Endodermal cell (in vitro differentiated cells): ENCODE results near the gene ABLIM1. TPM values are rescaled to one million over a fixed set of nuclear protein-coding genes. Genes with fewer than 3 reads are reported as not detected.

Experiments
- DNase-seq: peaks from one replicate; pipeline ENCODE4 v3.0.0-alpha.2; 2017
- H3K27ac ChIP-seq: 2 replicates; pipeline ENCODE4 v1.5.1; 2013; ENCODE audit warnings: mild to moderate bottlenecking, low read depth, low read length, moderate library complexity
- H3K27me3 ChIP-seq: 2 replicates; pipeline ENCODE4 v1.6.1; 2013; ENCODE audit warnings: mild to moderate bottlenecking, low read length, moderate library complexity; ENCODE audit not compliant: insufficient read depth, control insufficient read depth, poor library complexity, severe bottlenecking
- H3K36me3 ChIP-seq: 2 replicates; pipeline ENCODE4 v1.7.0; 2013; ENCODE audit warnings: mild to moderate bottlenecking, low read length, moderate library complexity; ENCODE audit not compliant: control insufficient read depth, insufficient read depth
- H3K4me1 ChIP-seq: one replicate; pipeline ENCODE4 v1.7.0; 2013; ENCODE audit warnings: low read length; ENCODE audit not compliant: control insufficient read depth, insufficient read depth
- H3K4me3 ChIP-seq: 2 replicates; pipeline ENCODE4 v1.5.1; 2013; ENCODE audit warnings: mild to moderate bottlenecking, low read length, moderate library complexity
- H3K9ac ChIP-seq: 2 replicates; pipeline ENCODE4 v1.6.1; 2013; ENCODE audit warnings: mild to moderate bottlenecking, low read length, moderate library complexity; ENCODE audit not compliant: poor library complexity, severe bottlenecking; ENCODE audit errors: extremely low read depth
- H3K9me3 ChIP-seq: 2 replicates; pipeline ENCODE4 v1.6.1; 2013; ENCODE audit warnings: mild to moderate bottlenecking, low read length, moderate library complexity; ENCODE audit not compliant: control insufficient read depth
- H3K27ac Mint-ChIP-seq: 2 replicates; pipeline ENCODE4 v1.8.0; 2020; ENCODE audit warnings: mixed read lengths
- H3K27me3 Mint-ChIP-seq: 2 replicates; pipeline ENCODE4 v1.8.0; 2021; ENCODE audit warnings: mild to moderate bottlenecking, mixed read lengths; ENCODE audit not compliant: insufficient read depth
- H3K36me3 Mint-ChIP-seq: 2 replicates; pipeline ENCODE4 v1.8.0; 2020; ENCODE audit warnings: low read depth, mixed read lengths
- H3K4me1 Mint-ChIP-seq: 2 replicates; pipeline ENCODE4 v1.8.0; 2020; ENCODE audit warnings: mixed read lengths
- H3K4me3 Mint-ChIP-seq: 2 replicates; pipeline ENCODE4 v1.8.0; 2020; ENCODE audit warnings: mild to moderate bottlenecking, moderate library complexity, mixed read lengths
- H3K9me3 Mint-ChIP-seq: 2 replicates; pipeline ENCODE4 v1.8.0; 2020; ENCODE audit warnings: mild to moderate bottlenecking, mixed read lengths
- CTCF ChIP-seq: fragments of 200-600 bp; sonication (generic); conservative IDR thresholded peaks from 2 replicates; pipeline ENCODE4 v1.5.0; 2021; ENCODE audit warnings: antibody characterized with exemption, mild to moderate bottlenecking
- WGBS, 2 experiments: methylation state at CpG; one replicate each; pipeline versions ENCODE4 v1.1.5 to v1.1.7; 2013; ENCODE audit warnings: missing lambda C conversion rate in 2 of 2, mixed read lengths in 1 of 2; ENCODE audit not compliant: insufficient coverage in 1 of 2, insufficient read length in 1 of 2; 5-methylcytosine and 5-hydroxymethylcytosine counted together
- total RNA-seq, 2 donors: library from RNA; stranded (reverse); fragmentation: NEBNext Ultra II Directional in 1 of 2; extraction: Animal tissue kit (Norgen Biotek cat#: 25700) in 1 of 2; gene quantifications; 2 replicates in 1 of 2; 3 replicates in 1 of 2; pipeline ENCODE4 v1.2.1, GENCODE V29; 2021

ABLIM1 gene
- total RNA-seq, 2 donors from 2014 or later: 39.3 to 49.3 TPM

DNA sequence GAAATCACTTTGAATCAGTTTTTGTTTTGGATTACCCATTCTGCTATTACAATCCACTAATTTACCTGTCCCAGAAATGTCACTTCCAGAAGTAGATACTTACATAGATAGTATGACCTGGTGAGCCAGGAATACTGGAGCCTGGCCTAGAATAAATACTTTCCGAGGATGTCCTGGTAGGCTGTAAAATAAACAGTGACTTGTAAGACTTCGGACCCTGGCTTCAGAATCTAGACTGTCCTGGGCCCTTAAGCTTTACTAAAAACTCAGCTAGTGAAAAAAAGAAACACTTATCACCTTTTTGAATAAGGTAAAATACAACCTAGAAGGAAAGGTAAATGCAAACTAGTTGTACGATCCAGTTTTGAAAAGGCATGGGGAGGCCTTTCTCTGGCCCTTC is 184.3 kb downstream of the ABLIM1 start:
- Histone ChIP-seq H3K27ac (no peak overlapping the region), H3K27me3 (no peaks in the 10 kb centered on the region), H3K9me3 (no peaks in the 10 kb centered on the region), H3K9ac (no peak overlapping the region), H3K4me3 (no peak overlapping the region), H3K4me1 (peaks cover 19% of the 10 kb centered on the region), H3K36me3 (no peaks in the 10 kb centered on the region)
- H3K36me3 Mint-ChIP-seq: peaks cover 10% of the 10 kb centered on the region
- TF ChIP-seq CTCF: no peak
- peak overlapping the region; percentile 41 for H3K27ac Mint-ChIP-seq
- no peak for DNase-seq
- peaks cover 36% of the 10 kb centered on the region for H3K4me1 Mint-ChIP-seq
- no peaks in the 10 kb centered on the region for H3K9me3 Mint-ChIP-seq
- H3K27me3 Mint-ChIP-seq: no peaks in the 10 kb centered on the region
- no peak overlapping the region for H3K4me3 Mint-ChIP-seq
- WGBS, 2 experiments: 90 to 95% methylated on average over 3 of the region's 3 CpGs

DNA sequence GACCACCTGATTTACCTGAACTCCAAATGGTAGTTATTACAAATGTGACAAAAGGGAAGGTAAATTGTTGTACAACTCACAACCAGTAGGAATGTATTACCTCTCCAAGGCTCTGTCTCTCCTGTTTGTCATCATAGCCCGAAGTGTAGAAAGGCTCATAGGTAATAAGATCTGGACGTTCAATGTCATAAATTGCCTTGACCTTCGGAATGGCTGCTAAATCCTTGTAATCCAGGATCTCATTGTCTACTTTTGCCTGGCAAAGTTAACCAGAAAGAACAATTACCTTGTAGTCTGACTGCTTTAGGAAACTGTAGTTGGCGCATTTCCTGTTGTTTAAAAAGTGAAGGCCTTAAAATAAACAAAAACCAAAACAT is 185.2 kb downstream of the ABLIM1 start:
- Histone ChIP-seq H3K36me3 (no peaks in the 10 kb centered on the region), H3K9me3 (no peaks in the 10 kb centered on the region), H3K9ac (no peak overlapping the region), H3K4me1 (peaks cover 19% of the 10 kb centered on the region), H3K27me3 (no peaks in the 10 kb centered on the region), H3K27ac (no peak overlapping the region), H3K4me3 (peak overlapping the region; percentile 54)
- Mint-ChIP-seq H3K27me3 (no peaks in the 10 kb centered on the region), H3K27ac (peak overlapping the region; percentile 85), H3K9me3 (no peaks in the 10 kb centered on the region), H3K36me3 (peaks cover 16% of the 10 kb centered on the region), H3K4me3 (no peak overlapping the region), H3K4me1 (peaks cover 36% of the 10 kb centered on the region)
- TF ChIP-seq CTCF: no peak
- 86 to 89% methylated on average over 4 of the region's 4 CpGs for WGBS, 2 experiments
- DNase-seq: no peak

- peak overlapping the region; percentile 54 for H3K4me3 ChIP-seq
- H3K4me1 ChIP-seq: peaks cover 19% of the 10 kb centered on the region
- peak overlapping the region; percentile 85 for H3K27ac Mint-ChIP-seq
- H3K27me3 Mint-ChIP-seq: no peaks in the 10 kb centered on the region
- H3K27me3 ChIP-seq: no peaks in the 10 kb centered on the region
- no peaks in the 10 kb centered on the region for H3K9me3 ChIP-seq
- H3K36me3 ChIP-seq: no peaks in the 10 kb centered on the region
- peaks cover 35% of the 10 kb centered on the region for H3K4me1 Mint-ChIP-seq
- peak; percentile 76 for DNase-seq
- no peak overlapping the region for H3K4me3 Mint-ChIP-seq
- no peak overlapping the region for H3K9ac ChIP-seq
- peaks cover 19% of the 10 kb centered on the region for H3K36me3 Mint-ChIP-seq
- no peak overlapping the region for H3K27ac ChIP-seq
- WGBS, 2 experiments: 67 to 70% methylated on average over 6 to 11 of the region's 11 CpGs
- no peak for TF ChIP-seq CTCF
- no peaks in the 10 kb centered on the region for H3K9me3 Mint-ChIP-seq
Measured at GRCh38 chr10:114471906-114472876, 185.9 kb downstream of the ABLIM1 start.
